A673 (cell line): ENCODE results near the gene PGAM2.

ENCODE experiments used
- CTCF ChIP-seq: fragments of 300-800, 200-600 bp; sonication (generic); conservative IDR thresholded peaks from 2 replicates; pipeline ENCODE4 v1.5.1; 2017; ENCODE audit warnings: low read depth, mild to moderate bottlenecking, antibody characterized with exemption, low read length, moderate library complexity, mixed read lengths
- EZH2 ChIP-seq: fragments of 200-600 bp; sonication (generic); IDR thresholded peaks from 2 replicates; pipeline ENCODE4 v1.6.1; 2017; ENCODE audit warnings: borderline replicate concordance, low read depth, mild to moderate bottlenecking, mixed read lengths, antibody characterized with exemption, low read length; ENCODE audit not compliant: poor library complexity, severe bottlenecking

GRCh38 chr7:44067064-44067951 is 1.9 kb upstream of the PGAM2 start:
- TF ChIP-seq CTCF: no peak
- TF ChIP-seq EZH2: no peak
